Neutrophil (primary cell): Measurements from ENCODE around the gene SMAGP.
"Not testable (repeated sequence)": the region's sequence is repeated elsewhere in the genome, so short reads cannot be mapped to it uniquely, and the experiment has no call there.

Experiments used
- H3K27ac ChIP-seq: fragments of 200-600 bp; sonication (generic); 2 replicates; pipeline ENCODE4 v1.5.1; 2016; ENCODE audit warnings: mild to moderate bottlenecking, moderate library complexity
- H3K27me3 ChIP-seq: fragments of 200-600 bp; sonication (generic); 2 replicates; pipeline ENCODE4 v1.6.0; 2016; ENCODE audit warnings: mild to moderate bottlenecking
- H3K36me3 ChIP-seq: fragments of 200-600 bp; sonication (generic); 2 replicates; pipeline ENCODE4 v1.5.1; 2017
- H3K4me1 ChIP-seq, 2 experiments: fragments of 200-600 bp in 1 of 2; sonication (generic) in 1 of 2; 1 replicate in 1 of 2; 2 replicates in 1 of 2; pipeline versions ENCODE4 v1.5.1 to v1.6.1; 2013 to 2016; ENCODE audit warnings: low read depth in 1 of 2, low read length in 1 of 2, mild to moderate bottlenecking in 1 of 2, moderate library complexity in 1 of 2; ENCODE audit not compliant: control insufficient read depth in 1 of 2, insufficient read depth in 1 of 2
- H3K4me3 ChIP-seq, 2 experiments: fragments of 200-600 bp in 1 of 2; sonication (generic) in 1 of 2; 1 replicate in 1 of 2; 2 replicates in 1 of 2; pipeline ENCODE4 v1.5.1; 2013 to 2016; ENCODE audit warnings: low read depth in 1 of 2, low read length in 1 of 2, mild to moderate bottlenecking in 1 of 2, moderate library complexity in 1 of 2
- H3K9me3 ChIP-seq: fragments of 200-600 bp; sonication (generic); 2 replicates; pipeline ENCODE4 v1.5.1; 2016
- TF ChIP-seq, protein P1 (sequence below): fragments of 200-600 bp; sonication (generic); IDR thresholded peaks from 2 replicates; pipeline ENCODE4 v1.5.1; 2016; ENCODE audit warnings: antibody characterized with exemption

The SMAGP gene

DNA sequence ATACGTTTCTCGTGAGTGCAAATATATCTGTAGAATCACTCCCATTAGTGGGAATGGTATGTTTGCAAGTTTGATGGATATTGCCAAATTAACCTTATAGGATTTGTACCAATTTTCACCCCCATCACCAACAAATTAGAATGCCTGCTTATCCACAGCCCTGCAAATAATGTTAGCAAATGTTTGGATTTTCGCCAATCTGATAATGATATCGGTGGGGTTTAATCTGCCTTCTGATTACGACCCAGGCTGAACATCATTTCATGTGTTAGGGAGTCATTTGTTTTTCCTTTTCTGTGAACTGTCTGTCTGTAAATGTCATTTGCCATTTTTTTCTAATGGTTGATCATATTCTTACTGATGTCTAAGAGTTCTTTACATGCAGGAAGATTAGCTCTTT is 35.7 kb downstream of the SMAGP start:
- Histone ChIP-seq H3K36me3 (peaks cover under 1% of the 10 kb centered on the region), H3K4me1 (peaks cover 15 to 25% of the 10 kb centered on the region in 2 experiments), H3K27ac (no peak overlapping the region), H3K4me3 (no peak overlapping the region), H3K27me3 (no peaks in the 10 kb centered on the region), H3K9me3 (no peaks in the 10 kb centered on the region)
- TF ChIP-seq, protein P1, sequence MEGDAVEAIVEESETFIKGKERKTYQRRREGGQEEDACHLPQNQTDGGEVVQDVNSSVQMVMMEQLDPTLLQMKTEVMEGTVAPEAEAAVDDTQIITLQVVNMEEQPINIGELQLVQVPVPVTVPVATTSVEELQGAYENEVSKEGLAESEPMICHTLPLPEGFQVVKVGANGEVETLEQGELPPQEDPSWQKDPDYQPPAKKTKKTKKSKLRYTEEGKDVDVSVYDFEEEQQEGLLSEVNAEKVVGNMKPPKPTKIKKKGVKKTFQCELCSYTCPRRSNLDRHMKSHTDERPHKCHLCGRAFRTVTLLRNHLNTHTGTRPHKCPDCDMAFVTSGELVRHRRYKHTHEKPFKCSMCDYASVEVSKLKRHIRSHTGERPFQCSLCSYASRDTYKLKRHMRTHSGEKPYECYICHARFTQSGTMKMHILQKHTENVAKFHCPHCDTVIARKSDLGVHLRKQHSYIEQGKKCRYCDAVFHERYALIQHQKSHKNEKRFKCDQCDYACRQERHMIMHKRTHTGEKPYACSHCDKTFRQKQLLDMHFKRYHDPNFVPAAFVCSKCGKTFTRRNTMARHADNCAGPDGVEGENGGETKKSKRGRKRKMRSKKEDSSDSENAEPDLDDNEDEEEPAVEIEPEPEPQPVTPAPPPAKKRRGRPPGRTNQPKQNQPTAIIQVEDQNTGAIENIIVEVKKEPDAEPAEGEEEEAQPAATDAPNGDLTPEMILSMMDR: no peak

DNA sequence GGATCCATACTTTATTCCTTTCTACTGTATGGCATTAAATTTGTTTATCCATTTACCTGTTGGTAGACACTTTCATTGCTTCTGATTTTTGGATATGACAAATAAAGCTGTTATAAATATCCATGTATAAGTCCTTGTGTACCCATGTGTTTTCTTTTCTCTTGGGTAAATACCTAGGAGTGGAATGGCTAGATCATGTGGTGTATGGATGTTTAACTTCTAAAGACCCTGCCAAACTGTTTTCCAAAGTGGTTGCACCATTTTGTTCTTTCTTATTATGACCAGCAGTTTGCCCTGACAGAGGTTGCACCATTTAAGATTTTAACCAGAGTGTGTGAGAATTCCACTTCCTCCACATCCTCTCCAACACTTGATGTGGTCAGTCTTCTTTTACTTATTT is 37.6 kb downstream of the SMAGP start:
- no peak overlapping the region for H3K27ac ChIP-seq
- TF ChIP-seq, protein P1: no peak
- H3K4me3 ChIP-seq: no peak overlapping the region
- H3K9me3 ChIP-seq: no peaks in the 10 kb centered on the region
- no peaks in the 10 kb centered on the region for H3K27me3 ChIP-seq
- peaks cover 8 to 17% of the 10 kb centered on the region in 2 experiments for H3K4me1 ChIP-seq
- H3K36me3 ChIP-seq: no peaks in the 10 kb centered on the region

GRCh38 chr12:51229116-51229809 is 41.0 kb downstream of the SMAGP start:
- TF ChIP-seq, protein P1: no peak
- no peak overlapping the region for H3K27ac ChIP-seq
- no peaks in the 10 kb centered on the region for H3K27me3 ChIP-seq
- H3K9me3 ChIP-seq: no peaks in the 10 kb centered on the region
- H3K4me3 ChIP-seq: no peak overlapping the region
- H3K4me1 ChIP-seq: no peaks in the 10 kb centered on the region
- no peaks in the 10 kb centered on the region for H3K36me3 ChIP-seq

GRCh38 chr12:51227962-51228361 is 42.3 kb downstream of the SMAGP start:
- TF ChIP-seq, protein P1: no peak
- no peak overlapping the region for H3K27ac ChIP-seq
- no peaks in the 10 kb centered on the region for H3K4me1 ChIP-seq
- no peaks in the 10 kb centered on the region for H3K36me3 ChIP-seq
- H3K4me3 ChIP-seq: no peak overlapping the region
- no peaks in the 10 kb centered on the region for H3K27me3 ChIP-seq
- no peaks in the 10 kb centered on the region for H3K9me3 ChIP-seq

- H3K9me3 ChIP-seq, H3K4me3 ChIP-seq, H3K4me1 ChIP-seq, H3K27me3 ChIP-seq, H3K27ac ChIP-seq, H3K36me3 ChIP-seq: not testable (repeated sequence)
Observed at GRCh38 chr12:51227112-51227511, 43.1 kb downstream of the SMAGP start.

DNA sequence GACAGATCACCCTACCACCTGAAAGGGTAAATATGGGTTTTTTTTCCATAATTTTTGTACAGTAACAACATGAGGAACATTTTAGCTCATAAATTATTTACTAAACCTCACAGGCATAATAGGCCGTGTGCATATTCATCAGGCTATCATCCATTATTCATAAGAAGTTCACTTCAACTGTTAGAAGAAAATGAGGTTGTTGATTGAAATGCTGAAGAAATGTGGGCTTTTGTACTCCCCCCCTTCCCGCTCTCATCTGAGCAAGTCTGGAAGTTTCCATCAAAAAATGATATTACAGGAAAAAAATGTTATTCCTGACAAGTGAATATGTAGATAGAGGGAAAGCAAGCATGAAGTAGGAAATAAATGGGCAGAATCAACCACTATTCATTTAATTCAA is 44.4 kb downstream of the SMAGP start:
- Histone ChIP-seq H3K4me3 (no peak overlapping the region), H3K27me3 (no peaks in the 10 kb centered on the region), H3K27ac (no peak overlapping the region), H3K4me1 (no peaks in the 10 kb centered on the region), H3K9me3 (no peaks in the 10 kb centered on the region), H3K36me3 (no peaks in the 10 kb centered on the region)
- TF ChIP-seq, protein P1: no peak
